CD14-positive monocyte (primary cell): ENCODE results near the gene PRKCA. TPM values are rescaled to one million over a fixed set of nuclear protein-coding genes. Genes with fewer than 3 reads are reported as not detected.

Source experiments
- DNase-seq, 3 donors: peaks; one replicate each; pipeline ENCODE4 v3.0.0-alpha.2; 2011 to 2022
- H2AFZ ChIP-seq: 2 replicates; pipeline ENCODE4 v1.6.0; 2012; ENCODE audit warnings: mild to moderate bottlenecking, low read depth, low read length, inconsistent platforms; ENCODE audit not compliant: insufficient read depth, poor library complexity, severe bottlenecking
- H3K27ac ChIP-seq, 2 donors: 1 replicate in 1 of 2; 2 replicates in 1 of 2; pipeline ENCODE4 v1.5.1; 2012 to 2013; ENCODE audit warnings: low read length in 2 of 2, control low read depth in 1 of 2, inconsistent platforms in 1 of 2, low read depth in 1 of 2, mild to moderate bottlenecking in 1 of 2
- H3K27me3 ChIP-seq, 2 donors: one replicate each; pipeline versions ENCODE4 v1.6.0 to v1.6.1; 2011 to 2013; ENCODE audit warnings: low read length in 2 of 2; ENCODE audit not compliant: control insufficient read depth in 2 of 2, insufficient read depth in 2 of 2
- H3K36me3 ChIP-seq, 2 donors: replicated peaks in 1 of 2; 1 replicate in 1 of 2; 2 replicates in 1 of 2; pipeline versions ENCODE4 v1.5.1 to v1.6.1; 2012 to 2013; ENCODE audit warnings: low read length in 2 of 2, control low read depth in 1 of 2, inconsistent platforms in 1 of 2, mild to moderate bottlenecking in 1 of 2; ENCODE audit not compliant: insufficient read depth in 2 of 2, control insufficient read depth in 1 of 2
- H3K4me1 ChIP-seq, 2 donors: 1 replicate in 1 of 2; 2 replicates in 1 of 2; pipeline versions ENCODE4 v1.5.1 to v1.6.1; 2012 to 2013; ENCODE audit warnings: low read length in 2 of 2, control low read depth in 1 of 2, inconsistent platforms in 1 of 2, mild to moderate bottlenecking in 1 of 2, moderate library complexity in 1 of 2; ENCODE audit not compliant: insufficient read depth in 2 of 2, control insufficient read depth in 1 of 2
- H3K4me2 ChIP-seq: replicated peaks from 2 replicates; pipeline ENCODE3; 2012; ENCODE audit warnings: low read length, moderate library complexity, mild to moderate bottlenecking; ENCODE audit not compliant: poor library complexity, severe bottlenecking; ENCODE audit errors: extremely low read depth
- H3K4me3 ChIP-seq, 3 experiments: fragments of 200-600 bp in 1 of 3; sonication (generic) in 1 of 3; replicated peaks in 1 of 3; 1 replicate in 2 of 3; 2 replicates in 1 of 3; pipeline ENCODE4 v1.5.1; 2011 to 2013; ENCODE audit warnings: low read length in 3 of 3, mild to moderate bottlenecking in 3 of 3, control low read depth in 2 of 3, low read depth in 2 of 3, inconsistent platforms in 1 of 3, moderate library complexity in 1 of 3
- H3K79me2 ChIP-seq: 2 replicates; pipeline ENCODE4 v1.6.0; 2012; ENCODE audit warnings: mild to moderate bottlenecking, control low read depth, inconsistent platforms, low read length, moderate library complexity; ENCODE audit not compliant: insufficient read depth
- H3K9ac ChIP-seq: 2 replicates; pipeline ENCODE4 v1.6.0; 2017; ENCODE audit warnings: low read length, mild to moderate bottlenecking; ENCODE audit not compliant: insufficient read depth, poor library complexity, severe bottlenecking
- H3K9me3 ChIP-seq, 2 donors: replicated peaks in 1 of 2; 1 replicate in 1 of 2; 2 replicates in 1 of 2; pipeline versions ENCODE4 v1.5.1 to v1.6.1; 2012 to 2013; ENCODE audit warnings: low read length in 2 of 2, control low read depth in 1 of 2; ENCODE audit not compliant: control insufficient read depth in 1 of 2, insufficient read depth in 1 of 2
- H4K20me1 ChIP-seq: 2 replicates; pipeline ENCODE4 v1.6.0; 2012; ENCODE audit warnings: mild to moderate bottlenecking, low read length, control low read depth, moderate library complexity; ENCODE audit not compliant: insufficient read depth
- H3K27ac Mint-ChIP-seq, 7 donors: one replicate each; pipeline ENCODE4 v1.8.0; 2020; ENCODE audit warnings: mild to moderate bottlenecking in 7 of 7, mixed read lengths in 7 of 7, moderate library complexity in 6 of 7, inconsistent platforms in 2 of 7
- H3K27me3 Mint-ChIP-seq, 3 donors: one replicate each; pipeline ENCODE4 v1.8.0; 2021 to 2022; ENCODE audit warnings: low read depth in 3 of 3, mild to moderate bottlenecking in 3 of 3, mixed read lengths in 3 of 3, moderate library complexity in 3 of 3, inconsistent platforms in 1 of 3
- H3K36me3 Mint-ChIP-seq, 2 donors: one replicate each; pipeline ENCODE4 v1.8.0; 2020; ENCODE audit warnings: mixed read lengths in 2 of 2, inconsistent platforms in 1 of 2, mild to moderate bottlenecking in 1 of 2
- H3K4me1 Mint-ChIP-seq: one replicate; pipeline ENCODE4 v1.8.0; 2020; ENCODE audit warnings: mild to moderate bottlenecking, mixed read lengths
- H3K4me3 Mint-ChIP-seq, 2 donors: one replicate each; pipeline ENCODE4 v1.8.0; 2020; ENCODE audit warnings: mild to moderate bottlenecking in 2 of 2, mixed read lengths in 2 of 2, moderate library complexity in 1 of 2
- H3K9me3 Mint-ChIP-seq, 7 donors: one replicate each; pipeline ENCODE4 v1.8.0; 2020 to 2022; ENCODE audit warnings: mixed read lengths in 7 of 7, mild to moderate bottlenecking in 6 of 7, moderate library complexity in 6 of 7, inconsistent platforms in 2 of 7
- CTCF ChIP-seq: fragments of 200-600 bp; IDR thresholded peaks from one replicate; pipeline ENCODE4 v1.8.0; 2022; ENCODE audit warnings: antibody characterized with exemption, mild to moderate bottlenecking
- WGBS: methylation state at CpG from one replicate; pipeline ENCODE4 v1.1.5; 2013; ENCODE audit warnings: missing lambda C conversion rate; ENCODE audit not compliant: insufficient coverage; 5-methylcytosine and 5-hydroxymethylcytosine counted together
- intact Hi-C, 2 donors: fragments of 100-400 bp; cut with micrococcal nuclease; formaldehyde crosslinking; loops; one replicate each; pipeline versions ENCODE4 v1.15.0 to v1.15.1; 2023
- polyA plus RNA-seq, 3 donors: library from polyadenylated mRNA; depleted of rRNA in 1 of 3; unstranded in 2 of 3; stranded (reverse) in 1 of 3; fragments of 300-500 nt in 2 of 3; fragments of >200 nt in 1 of 3; fragmentation: Illumina TruSeq in 2 of 3; gene quantifications; 1 replicate in 2 of 3; 2 replicates in 1 of 3; pipeline ENCODE4 v1.2.3, GENCODE V29; 2012 to 2021

The PRKCA gene
- polyA plus RNA-seq, 3 donors = 0.22 to 7.1 (median 0.30) TPM

- intact Hi-C loops = no loop called here
- peaks cover 27% of the 10 kb centered on the region for H3K4me1 Mint-ChIP-seq
- WGBS = 100% methylated on average over 5 of the region's 9 CpGs
- no peak overlapping the region for H3K27ac Mint-ChIP-seq
- H3K27ac ChIP-seq = no peak overlapping the region
- H3K27me3 ChIP-seq = no peaks in the 10 kb centered on the region
- peaks cover 17 to 19% of the 10 kb centered on the region in 2 donors for H3K4me1 ChIP-seq
- no peak for DNase-seq
- no peak overlapping the region for H3K4me3 ChIP-seq
- H3K36me3 ChIP-seq = no peaks in the 10 kb centered on the region
- H2AFZ ChIP-seq = no peak overlapping the region
- H3K27me3 Mint-ChIP-seq = peaks cover 0 to 2% (median 1%) of the 10 kb centered on the region in 3 donors
- no peaks in the 10 kb centered on the region for H3K9me3 ChIP-seq
- peaks cover 6 to 13% of the 10 kb centered on the region in 2 donors for H3K36me3 Mint-ChIP-seq
- H3K9me3 Mint-ChIP-seq = peaks cover 0 to 3% (median 0%) of the 10 kb centered on the region in 7 donors
- H4K20me1 ChIP-seq = no peaks in the 10 kb centered on the region
- peaks cover 3% of the 10 kb centered on the region for H3K79me2 ChIP-seq
- TF ChIP-seq CTCF = no peak
- H3K9ac ChIP-seq = no peak overlapping the region
- H3K4me2 ChIP-seq = no peak overlapping the region
- no peak overlapping the region for H3K4me3 Mint-ChIP-seq
These were observed 183.0 kb downstream of the PRKCA start for GRCh38 chr17:66485309-66485947.

GRCh38 chr17:66487121-66487520, 184.7 kb downstream of the PRKCA start:
- H4K20me1 ChIP-seq = no peaks in the 10 kb centered on the region
- peaks cover 7 to 8% of the 10 kb centered on the region in 2 donors for H3K4me1 ChIP-seq
- intact Hi-C loops = no loop called here
- no peak overlapping the region for H3K27ac Mint-ChIP-seq
- peaks cover 0 to 2% (median 1%) of the 10 kb centered on the region in 3 donors for H3K27me3 Mint-ChIP-seq
- H3K4me3 ChIP-seq = no peak overlapping the region
- peaks cover 0 to 6% (median 0%) of the 10 kb centered on the region in 7 donors for H3K9me3 Mint-ChIP-seq
- WGBS = no CpG with 5 or more reads among the region's 3 CpGs
- peaks cover 3% of the 10 kb centered on the region for H3K79me2 ChIP-seq
- no peak overlapping the region for H2AFZ ChIP-seq
- no peak for DNase-seq
- no peak for TF ChIP-seq CTCF
- no peaks in the 10 kb centered on the region for H3K27me3 ChIP-seq
- no peak overlapping the region for H3K27ac ChIP-seq
- H3K4me1 Mint-ChIP-seq = peaks cover 18% of the 10 kb centered on the region
- H3K36me3 ChIP-seq = no peaks in the 10 kb centered on the region
- H3K4me3 Mint-ChIP-seq = no peak overlapping the region
- H3K36me3 Mint-ChIP-seq = peaks cover 6 to 13% of the 10 kb centered on the region in 2 donors
- H3K9ac ChIP-seq = no peak overlapping the region
- H3K4me2 ChIP-seq = no peak overlapping the region
- no peaks in the 10 kb centered on the region for H3K9me3 ChIP-seq
